GM10248 (cell line): ENCODE results near the gene ZP1.

Source experiments
- CTCF ChIA-PET: fragments of 300-600 bp; sonication (Branson Sonifier 250); formaldehyde crosslinking; extraction: SDS; loops from one replicate; lab custom pipeline; 2021; ENCODE audit warnings: antibody characterized with exemption; lab: Yijun Ruan, JAX
- POLR2A ChIA-PET: fragments of 350-650 bp; sonication (Branson Sonifier 250); formaldehyde crosslinking; extraction: SDS; loops from one replicate; lab custom pipeline; 2020; ENCODE audit warnings: antibody characterized with exemption; lab: Yijun Ruan, JAX
- DNase-seq: peaks from one replicate; pipeline ENCODE4 v3.0.0; 2012; ENCODE audit errors: extremely low spot score
- TF ChIP-seq, protein P1 (sequence below): IDR thresholded peaks from 2 replicates; pipeline ENCODE4 v1.5.1; 2012; ENCODE audit warnings: mild to moderate bottlenecking, low read depth; ENCODE audit errors: extremely low read depth, missing control alignments, control extremely low read depth

The ZP1 gene

DNA sequence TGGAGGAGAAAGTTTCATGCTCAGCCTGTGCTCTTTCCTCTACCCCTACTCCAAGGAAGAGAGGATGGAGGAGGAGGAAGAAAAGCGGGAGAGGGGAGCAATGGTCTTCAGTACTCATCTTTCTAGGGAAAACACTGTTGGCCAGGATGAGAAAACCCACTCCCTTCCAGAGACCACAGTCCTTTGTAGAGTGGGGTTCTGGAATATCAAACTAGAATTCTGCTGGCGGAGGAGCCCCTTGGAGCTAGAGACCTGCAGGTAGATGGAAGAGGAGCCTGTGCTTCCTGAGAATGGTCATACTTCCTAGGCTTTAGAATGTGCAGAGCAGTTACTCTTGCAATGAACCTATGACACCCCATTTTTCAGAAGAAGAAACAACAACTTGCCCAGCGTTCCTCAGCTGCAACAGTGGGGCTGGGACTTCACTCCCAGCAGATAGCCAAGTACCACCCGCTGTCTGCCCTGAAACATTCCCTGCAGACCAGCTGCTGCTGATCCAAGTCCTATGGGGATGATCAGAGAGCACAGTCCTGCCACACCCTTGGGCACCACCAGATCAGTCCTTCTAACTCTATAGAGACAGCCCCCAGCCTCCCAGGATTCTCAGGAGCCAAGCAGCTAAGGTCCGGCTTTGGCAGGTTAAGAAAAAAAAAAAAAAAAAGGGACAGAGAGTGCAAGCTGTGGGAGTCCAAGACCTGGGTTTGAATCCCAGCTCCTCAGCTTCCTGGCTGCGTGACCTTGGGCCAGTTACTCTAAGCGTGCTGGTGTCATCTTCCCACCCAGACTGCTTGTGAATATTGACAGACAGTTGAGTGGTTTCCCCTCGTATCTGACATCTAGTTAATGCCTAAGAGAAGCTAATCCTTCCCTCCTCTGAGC is 12.3 kb upstream of the ZP1 start:
- CTCF ChIA-PET, result interaction anchor here (0.6 to 2.4 kb wide), 5 partner anchors 17 to 50 kb away, joined by 3 to 21 read pairs (median 6); no protein-coding TSS in a partner anchor
- TF ChIP-seq, protein P1, sequence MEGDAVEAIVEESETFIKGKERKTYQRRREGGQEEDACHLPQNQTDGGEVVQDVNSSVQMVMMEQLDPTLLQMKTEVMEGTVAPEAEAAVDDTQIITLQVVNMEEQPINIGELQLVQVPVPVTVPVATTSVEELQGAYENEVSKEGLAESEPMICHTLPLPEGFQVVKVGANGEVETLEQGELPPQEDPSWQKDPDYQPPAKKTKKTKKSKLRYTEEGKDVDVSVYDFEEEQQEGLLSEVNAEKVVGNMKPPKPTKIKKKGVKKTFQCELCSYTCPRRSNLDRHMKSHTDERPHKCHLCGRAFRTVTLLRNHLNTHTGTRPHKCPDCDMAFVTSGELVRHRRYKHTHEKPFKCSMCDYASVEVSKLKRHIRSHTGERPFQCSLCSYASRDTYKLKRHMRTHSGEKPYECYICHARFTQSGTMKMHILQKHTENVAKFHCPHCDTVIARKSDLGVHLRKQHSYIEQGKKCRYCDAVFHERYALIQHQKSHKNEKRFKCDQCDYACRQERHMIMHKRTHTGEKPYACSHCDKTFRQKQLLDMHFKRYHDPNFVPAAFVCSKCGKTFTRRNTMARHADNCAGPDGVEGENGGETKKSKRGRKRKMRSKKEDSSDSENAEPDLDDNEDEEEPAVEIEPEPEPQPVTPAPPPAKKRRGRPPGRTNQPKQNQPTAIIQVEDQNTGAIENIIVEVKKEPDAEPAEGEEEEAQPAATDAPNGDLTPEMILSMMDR, result no peak
- no peak for DNase-seq
- POLR2A ChIA-PET, result no interaction called here

GRCh38 chr11:60855726-60856633 is 11.4 kb upstream of the ZP1 start, which contains the start of gene PTGDR2:
PTGDR2 (minus strand) TSS chr11:60855950; CDS start chr11:60853722, 2,228 bp downstream.
- ChIA-PET POLR2A (interaction anchor here (0.7 kb wide), 1 partner anchor 13 kb away, joined by 4 read pairs; no protein-coding TSS in a partner anchor), CTCF (interaction anchor here (0.6 to 2.4 kb wide), 6 partner anchors 16 to 49 kb away, joined by 3 to 21 read pairs (median 5); no protein-coding TSS in a partner anchor)
- DNase-seq, result no peak
- TF ChIP-seq, protein P1, result no peak

- CTCF ChIA-PET, result interaction anchor here (1.0 to 1.5 kb wide), 3 partner anchors 21 to 82 kb away, joined by 3 to 4 read pairs (median 3); no protein-coding TSS in a partner anchor
- TF ChIP-seq, protein P1, result no peak
- POLR2A ChIA-PET, result no interaction called here
- DNase-seq, result no peak
These were observed 9.7 kb upstream of the ZP1 start for GRCh38 chr11:60857378-60858232.

DNA sequence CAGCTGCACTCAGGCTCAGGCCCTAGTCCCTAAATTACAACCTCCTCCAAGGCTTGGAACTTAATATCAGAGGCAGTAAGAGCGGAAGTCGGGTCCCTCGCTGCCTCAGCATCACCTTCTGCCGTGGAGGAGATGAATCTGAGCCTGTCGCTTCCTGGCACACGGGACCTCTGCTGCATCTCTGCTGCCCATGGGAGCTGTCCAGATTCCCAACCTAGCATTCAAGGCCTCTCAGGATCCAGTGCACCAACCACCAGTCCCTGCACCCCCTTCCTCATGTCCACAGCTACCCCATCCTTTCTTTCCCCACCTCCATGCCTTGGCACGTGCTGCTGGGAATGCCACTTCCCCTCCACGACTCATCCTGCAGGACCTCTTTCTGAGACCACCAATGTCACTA is 9.1 kb upstream of the ZP1 start:
- DNase-seq, result no peak
- ChIA-PET CTCF (interaction anchor here (1.0 to 1.5 kb wide), 3 partner anchors 31 to 83 kb away, joined by 3 to 4 read pairs (median 3); no protein-coding TSS in a partner anchor), POLR2A (no interaction called here)
- TF ChIP-seq, protein P1, result no peak

DNA sequence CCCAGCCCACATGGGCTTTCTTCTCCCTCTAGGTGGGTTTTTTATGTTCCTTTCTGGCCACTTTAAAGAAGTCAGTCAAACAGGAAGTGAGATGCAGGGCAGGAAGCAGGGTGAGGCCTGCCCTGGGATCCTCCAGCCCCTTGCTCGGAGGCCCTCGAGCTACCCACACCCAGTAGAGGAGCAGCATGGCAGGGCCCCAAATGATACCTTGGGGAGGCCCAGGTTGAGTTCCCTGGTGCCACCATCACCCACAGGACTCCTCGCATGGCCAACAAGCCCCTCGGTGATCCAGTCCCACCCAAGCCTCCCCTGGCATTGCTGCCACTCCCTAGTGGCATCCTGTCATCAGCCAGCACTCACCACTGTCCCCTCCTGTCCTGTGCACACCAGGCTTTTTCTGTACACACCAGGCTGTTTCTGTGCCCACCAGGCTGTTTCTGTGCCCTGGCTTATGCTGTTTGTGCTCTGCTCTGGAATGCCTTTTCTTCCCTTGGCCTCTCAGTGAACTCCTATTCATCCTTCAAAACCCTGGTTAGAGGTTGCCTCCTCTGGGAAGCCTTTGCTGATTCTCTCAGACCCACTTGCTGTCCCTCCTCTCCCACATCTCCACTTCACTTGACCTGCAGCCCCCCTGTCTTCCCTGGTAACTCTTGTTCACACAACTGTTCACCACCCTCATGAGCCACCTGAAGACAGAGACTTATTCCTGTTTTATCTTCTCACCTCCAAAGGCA is 8.4 kb upstream of the ZP1 start:
- ChIA-PET POLR2A (no interaction called here), CTCF (interaction anchor here (1.0 to 1.3 kb wide), 2 partner anchors 31 to 83 kb away, joined by 3 to 4 read pairs; no protein-coding TSS in a partner anchor)
- TF ChIP-seq, protein P1, result no peak
- DNase-seq, result no peak
